ENCODE results near the gene SF1. TPM values are rescaled to one million over a fixed set of nuclear protein-coding genes. Genes with fewer than 3 reads are reported as not detected.

SF1 gene
- polyA plus RNA-seq, 4 donors = 69.8 to 328 (median 83.5) TPM

Other genes with a start within 250 kb of the SF1 start
- gene SLC22A11, start 222.6 kb downstream of the SF1 start, polyA plus RNA-seq = under 1 TPM in 2 of 4 donors, not detected in 2; 0.07 to 0.50 TPM
- gene SLC22A12, start 187.3 kb downstream of the SF1 start, polyA plus RNA-seq = under 1 TPM in 1 of 4 donors, not detected in 3; 0.16 TPM
- gene NRXN2, start 55.3 kb downstream of the SF1 start, polyA plus RNA-seq = 1 to 10 TPM in 3 of 4 donors, under 1 TPM in 1; 0.45 to 8.9 (median 2.7) TPM
- gene RASGRP2, start 34.4 kb downstream of the SF1 start, polyA plus RNA-seq = 10 to 100 TPM in 1 of 4 donors, 1 to 10 TPM in 3; 2.9 to 14.6 (median 4.1) TPM
- 1 to 10 TPM in 3 of 4 donors, under 1 TPM in 1; 0.54 to 1.5 (median 1.1) TPM for gene PYGM, start 18.6 kb downstream of the SF1 start, polyA plus RNA-seq
- 10 to 100 TPM in 2 of 4 donors, 1 to 10 TPM in 2; 9.2 to 13.6 (median 9.9) TPM for gene MAP4K2, start 24.7 kb upstream of the SF1 start, polyA plus RNA-seq
- 10 to 100 TPM; 17.6 to 28.3 (median 25.2) TPM for gene MEN1, start 32.0 kb upstream of the SF1 start, polyA plus RNA-seq
- 10 to 100 TPM in 3 of 4 donors, 1 to 10 TPM in 1; 8.3 to 36.5 (median 19.5) TPM for gene CDC42BPG, start 66.1 kb upstream of the SF1 start, polyA plus RNA-seq
- gene EHD1, start 100.1 kb upstream of the SF1 start, polyA plus RNA-seq = 10 to 100 TPM; 31.3 to 94.0 (median 34.5) TPM
- gene ATG2A, start 138.7 kb upstream of the SF1 start, polyA plus RNA-seq = 10 to 100 TPM; 18.0 to 35.7 (median 24.7) TPM
- gene PPP2R5B, start 146.1 kb upstream of the SF1 start, polyA plus RNA-seq = 10 to 100 TPM in 3 of 4 donors, 1 to 10 TPM in 1; 8.2 to 15.9 (median 13.6) TPM
- gene GPHA2, start 157.4 kb upstream of the SF1 start, polyA plus RNA-seq = under 1 TPM in 2 of 4 donors, not detected in 2; 0.13 to 0.19 TPM
- gene MAJIN, start 193.6 kb upstream of the SF1 start, polyA plus RNA-seq = under 1 TPM in 1 of 4 donors, not detected in 3; 0.25 TPM
- gene BATF2, start 218.4 kb upstream of the SF1 start, polyA plus RNA-seq = 10 to 100 TPM in 2 of 4 donors, 1 to 10 TPM in 2; 8.1 to 22.7 (median 10.9) TPM
- 100 to 1,000 TPM in 1 of 4 donors, 10 to 100 TPM in 3; 72.0 to 121 (median 85.9) TPM for gene ARL2, start 235.6 kb upstream of the SF1 start, polyA plus RNA-seq
- 10 to 100 TPM; 23.2 to 46.6 (median 31.0) TPM for gene SNX15, start 248.9 kb upstream of the SF1 start, polyA plus RNA-seq